Neuronal stem cell (in vitro differentiated cells): ENCODE measurements around the gene P2RY8.
"Not testable (repeated sequence)": the region's sequence is repeated elsewhere in the genome, so short reads cannot be mapped to it uniquely, and the experiment has no call there.

ENCODE experiments used
- DNase-seq: peaks from one replicate; pipeline ENCODE4 v3.0.0-alpha.2; 2013; ENCODE audit warnings: low spot score
- H2AFZ ChIP-seq: one replicate; pipeline ENCODE4 v1.6.1; 2013; ENCODE audit warnings: mild to moderate bottlenecking, low read length, inconsistent platforms
- H2AK5ac ChIP-seq: 2 replicates; pipeline ENCODE4 v1.6.1; 2013; ENCODE audit warnings: low read depth, mild to moderate bottlenecking, inconsistent platforms, low read length, moderate library complexity, mixed read lengths
- H2BK120ac ChIP-seq: 2 replicates; pipeline ENCODE4 v1.6.1; 2013; ENCODE audit warnings: low read depth, mild to moderate bottlenecking, inconsistent platforms, low read length, moderate library complexity, mixed read lengths
- H2BK12ac ChIP-seq: one replicate; pipeline ENCODE4 v1.6.1; 2013; ENCODE audit warnings: low read length, inconsistent platforms
- H2BK15ac ChIP-seq: 2 replicates; pipeline ENCODE4 v1.6.1; 2013; ENCODE audit warnings: mild to moderate bottlenecking, low read length, inconsistent platforms, mixed read lengths
- H2BK5ac ChIP-seq: one replicate; pipeline ENCODE4 v1.6.1; 2013; ENCODE audit warnings: inconsistent platforms, mild to moderate bottlenecking, low read length, moderate library complexity
- H3K14ac ChIP-seq: one replicate; pipeline ENCODE4 v1.6.1; 2013; ENCODE audit warnings: low read length, inconsistent platforms
- H3K18ac ChIP-seq: 2 replicates; pipeline ENCODE4 v1.6.1; 2013; ENCODE audit warnings: low read length, inconsistent platforms
- H3K23ac ChIP-seq: 2 replicates; pipeline ENCODE4 v1.6.1; 2013; ENCODE audit warnings: low read depth, mild to moderate bottlenecking, mixed read lengths, low read length, inconsistent platforms; ENCODE audit not compliant: poor library complexity
- H3K27ac ChIP-seq: replicated peaks from 3 replicates; pipeline ENCODE4 v1.5.1; 2013; ENCODE audit warnings: low read length, inconsistent platforms
- H3K27me3 ChIP-seq, 3 experiments: 2 replicates each; pipeline ENCODE4 v1.6.1; 2013; ENCODE audit warnings: low read length in 3 of 3, mild to moderate bottlenecking in 2 of 3, inconsistent platforms in 1 of 3, low read depth in 1 of 3, mixed read lengths in 1 of 3, moderate library complexity in 1 of 3; ENCODE audit not compliant: control insufficient read depth in 3 of 3, insufficient read depth in 3 of 3
- H3K36me3 ChIP-seq, 2 donors: replicated peaks in 1 of 2; 2 replicates each; pipeline ENCODE4 v1.6.1; 2013; ENCODE audit warnings: low read length in 2 of 2; ENCODE audit not compliant: control insufficient read depth in 2 of 2, insufficient read depth in 2 of 2
- H3K4ac ChIP-seq: 2 replicates; pipeline ENCODE4 v1.6.1; 2013; ENCODE audit warnings: inconsistent platforms, mild to moderate bottlenecking, low read length, moderate library complexity
- H3K4me1 ChIP-seq, 2 donors: 1 replicate in 1 of 2; 2 replicates in 1 of 2; pipeline ENCODE4 v1.6.1; 2013; ENCODE audit warnings: low read length in 2 of 2, low read depth in 1 of 2; ENCODE audit not compliant: control insufficient read depth in 2 of 2, insufficient read depth in 1 of 2
- H3K4me2 ChIP-seq: one replicate; pipeline ENCODE4 v1.6.1; 2013; ENCODE audit warnings: mild to moderate bottlenecking, low read length, inconsistent platforms; ENCODE audit not compliant: insufficient read depth, poor library complexity, severe bottlenecking
- H3K4me3 ChIP-seq, 2 donors: 2 replicates each; pipeline ENCODE4 v1.5.1; 2013; ENCODE audit warnings: low read length in 2 of 2, mild to moderate bottlenecking in 2 of 2, inconsistent platforms in 1 of 2, moderate library complexity in 1 of 2
- H3K79me1 ChIP-seq: one replicate; pipeline ENCODE4 v1.6.1; 2013; ENCODE audit warnings: low read depth, mild to moderate bottlenecking, inconsistent platforms, low read length, moderate library complexity
- H3K9ac ChIP-seq: one replicate; pipeline ENCODE4 v1.6.1; 2013; ENCODE audit warnings: mild to moderate bottlenecking, low read depth, low read length, inconsistent platforms; ENCODE audit not compliant: poor library complexity
- H3K9me3 ChIP-seq, 2 donors: replicated peaks in 1 of 2; 2 replicates each; pipeline versions ENCODE3 to v1.6.1; 2013; ENCODE audit warnings: low read length in 2 of 2, mild to moderate bottlenecking in 2 of 2, inconsistent platforms in 1 of 2, low read depth in 1 of 2, mixed read lengths in 1 of 2, moderate library complexity in 1 of 2; ENCODE audit not compliant: control insufficient read depth in 2 of 2, insufficient read depth in 1 of 2
- H4K8ac ChIP-seq: one replicate; pipeline ENCODE4 v1.6.1; 2013; ENCODE audit warnings: low read depth, mild to moderate bottlenecking, inconsistent platforms, low read length, moderate library complexity
- H4K91ac ChIP-seq: one replicate; pipeline ENCODE4 v1.6.1; 2013; ENCODE audit warnings: low read length, low read depth, mild to moderate bottlenecking, inconsistent platforms; ENCODE audit not compliant: poor library complexity
- WGBS, 2 donors: extraction: QIAGEN DNeasy Blood & Tissue Kit; methylation state at CpG; one replicate each; pipeline ENCODE4 v1.1.7; 2013; ENCODE audit warnings: missing lambda C conversion rate in 2 of 2, mixed read lengths in 1 of 2; ENCODE audit not compliant: insufficient read length in 2 of 2, insufficient replicate concordance in 1 of 2; ENCODE audit errors: extremely low coverage in 2 of 2; 5-methylcytosine and 5-hydroxymethylcytosine counted together

P2RY8 gene

DNA sequence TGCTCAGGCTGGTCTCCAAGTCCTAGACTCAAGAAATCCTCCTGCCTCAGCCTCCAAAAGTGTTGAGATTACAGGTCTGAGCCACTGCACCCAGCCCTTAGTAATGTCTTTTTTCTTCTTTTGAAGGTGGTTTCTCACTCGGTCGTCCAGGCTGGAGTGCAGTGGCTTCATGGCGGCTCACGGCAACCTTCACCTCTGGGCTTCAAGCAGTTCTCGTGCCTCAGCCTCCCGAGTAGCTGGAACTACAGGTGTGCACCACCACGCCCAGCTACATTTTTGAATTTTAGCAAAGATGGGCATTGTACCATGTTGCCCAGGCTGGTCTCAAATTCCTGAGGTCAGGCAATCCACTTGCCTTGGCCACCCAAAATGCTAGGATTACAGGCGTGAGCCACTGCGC, 52.0 kb downstream of the P2RY8 start:
- Histone ChIP-seq H3K14ac (no peak overlapping the region), H2BK12ac (no peak overlapping the region), H3K79me1 (no peaks in the 10 kb centered on the region), H3K4ac (no peak overlapping the region), H4K8ac (no peak overlapping the region), H2BK5ac (no peak overlapping the region), H2BK120ac (no peak overlapping the region), H3K4me2 (no peak overlapping the region), H3K36me3 (no peaks in the 10 kb centered on the region), H3K4me1 (no peaks in the 10 kb centered on the region), H3K23ac (no peak overlapping the region), H3K9me3 (peaks cover 0 to 4% of the 10 kb centered on the region in 2 donors), H4K91ac (no peak overlapping the region), H2AFZ (no peak overlapping the region), H3K18ac (no peak overlapping the region), H3K27me3 (no peaks in the 10 kb centered on the region), H3K27ac (no peak overlapping the region), H3K4me3 (no peak overlapping the region), H3K9ac (no peak overlapping the region), H2AK5ac (no peak overlapping the region), H2BK15ac (no peak overlapping the region)
- WGBS, 2 donors: no CpG with 5 or more reads among the region's 9 CpGs
- no peak for DNase-seq

- no peak overlapping the region for H4K91ac ChIP-seq
- H3K4me3 ChIP-seq: no peak overlapping the region
- no peak for DNase-seq
- H3K23ac ChIP-seq: no peak overlapping the region
- H3K79me1 ChIP-seq: no peaks in the 10 kb centered on the region
- WGBS, 2 donors: no CpG with 5 or more reads among the region's 5 CpGs
- H2BK120ac ChIP-seq: no peak overlapping the region
- no peak overlapping the region for H3K4me2 ChIP-seq
- no peak overlapping the region for H4K8ac ChIP-seq
- no peak overlapping the region for H2BK5ac ChIP-seq
- H2AFZ ChIP-seq: no peak overlapping the region
- no peaks in the 10 kb centered on the region for H3K4me1 ChIP-seq
- peaks cover 0 to 4% of the 10 kb centered on the region in 2 donors for H3K9me3 ChIP-seq
- H3K27me3 ChIP-seq: no peaks in the 10 kb centered on the region
- no peak overlapping the region for H2BK15ac ChIP-seq
- H3K4ac ChIP-seq: no peak overlapping the region
- no peak overlapping the region for H3K9ac ChIP-seq
- no peak overlapping the region for H3K18ac ChIP-seq
- no peak overlapping the region for H3K14ac ChIP-seq
- H2AK5ac ChIP-seq: no peak overlapping the region
- no peak overlapping the region for H2BK12ac ChIP-seq
- H3K36me3 ChIP-seq: no peaks in the 10 kb centered on the region
- H3K27ac ChIP-seq: no peak overlapping the region
Observed at GRCh38 chrX:1484638-1485019, 52.4 kb downstream of the P2RY8 start.

- no peak overlapping the region for H3K23ac ChIP-seq
- H3K4me3 ChIP-seq: no peak overlapping the region
- no peak overlapping the region for H3K14ac ChIP-seq
- H3K9ac ChIP-seq: no peak overlapping the region
- no peaks in the 10 kb centered on the region for H3K4me1 ChIP-seq
- H3K27ac ChIP-seq: no peak overlapping the region
- no peak overlapping the region for H3K4me2 ChIP-seq
- no peak overlapping the region for H2AFZ ChIP-seq
- H4K91ac ChIP-seq: no peak overlapping the region
- no peak overlapping the region for H2BK5ac ChIP-seq
- no CpG with 5 or more reads among the region's 15 CpGs for WGBS, 2 donors
- no peak overlapping the region for H4K8ac ChIP-seq
- no peak overlapping the region for H3K4ac ChIP-seq
- no peaks in the 10 kb centered on the region for H3K79me1 ChIP-seq
- peaks cover 0 to 4% of the 10 kb centered on the region in 2 donors for H3K9me3 ChIP-seq
- H2BK120ac ChIP-seq: no peak overlapping the region
- no peaks in the 10 kb centered on the region for H3K36me3 ChIP-seq
- no peak overlapping the region for H2AK5ac ChIP-seq
- no peaks in the 10 kb centered on the region for H3K27me3 ChIP-seq
- H2BK12ac ChIP-seq: no peak overlapping the region
- no peak for DNase-seq
- no peak overlapping the region for H3K18ac ChIP-seq
- no peak overlapping the region for H2BK15ac ChIP-seq
Observed at GRCh38 chrX:1483843-1484637, 52.9 kb downstream of the P2RY8 start.

GRCh38 chrX:1482530-1482928, 54.5 kb downstream of the P2RY8 start:
- H3K27ac ChIP-seq, H3K79me1 ChIP-seq, H3K4me2 ChIP-seq, H3K36me3 ChIP-seq, H4K8ac ChIP-seq, H3K23ac ChIP-seq, H2BK12ac ChIP-seq, H3K4me3 ChIP-seq, H3K14ac ChIP-seq, H2BK15ac ChIP-seq, H4K91ac ChIP-seq, H3K27me3 ChIP-seq, H3K9me3 ChIP-seq, DNase-seq, H3K18ac ChIP-seq, H2AK5ac ChIP-seq, H2BK5ac ChIP-seq, H3K4ac ChIP-seq, H2BK120ac ChIP-seq, H3K9ac ChIP-seq, H3K4me1 ChIP-seq: not testable (repeated sequence)
- WGBS, 2 donors: no CpG with 5 or more reads among the region's 2 CpGs
- H2AFZ ChIP-seq: peak overlapping the region; percentile 90
